A549 (cell line): ENCODE data around the gene PPM1L. TPM values are rescaled to one million over a fixed set of nuclear protein-coding genes. Genes with fewer than 3 reads are reported as not detected.

Experiments used
- ATAC-seq, 2 experiments: fragments of 200-7000 bp in 1 of 2; fragments of >200 bp in 1 of 2; cut with Nextera tagmentation in 1 of 2; cut with Tn5 transposase in 1 of 2; 3 replicates each; pipeline versions ENCODE4 v1.8.0 to v1.9.1; 2018 to 2020; ENCODE audit warnings: mild to moderate bottlenecking in 1 of 2, moderate library complexity in 1 of 2
- CTCF ChIA-PET: fragments of 300-600 bp; sonication (Branson Sonifier 250); formaldehyde crosslinking; extraction: SDS; loops from one replicate; lab custom pipeline; 2021; ENCODE audit warnings: antibody characterized with exemption, inconsistent platforms; lab: Yijun Ruan, JAX
- POLR2A ChIA-PET: fragments of 350-600 bp; formaldehyde crosslinking; extraction: SDS; loops from one replicate; lab custom pipeline; 2021; ENCODE audit warnings: antibody characterized with exemption, inconsistent platforms; lab: Yijun Ruan, JAX
- DNase-seq, 2 experiments: peaks; one replicate each; pipeline versions ENCODE4 v3.0.0 to v3.0.0-alpha.2; 2011 to 2016; ENCODE audit warnings: low read depth in 1 of 2, low spot score in 1 of 2
- FAIRE-seq: peaks from 2 replicates; lab custom pipeline; 2011; peaks lifted over from hg19 to GRCh38; lab: Jason Lieb, UNC
- H3K27ac ChIP-seq, 2 experiments: fragments of >200 bp; sonication (Bioruptor Twin); formaldehyde crosslinking; 3 replicates each; pipeline ENCODE4 v1.5.1; 2016 to 2017
- H3K4me1 ChIP-seq: fragments of >200 bp; sonication (Bioruptor Twin); formaldehyde crosslinking; 3 replicates; pipeline ENCODE4 v1.6.1; 2016
- H3K4me2 ChIP-seq: fragments of >200 bp; sonication (Bioruptor Twin); formaldehyde crosslinking; 3 replicates; pipeline ENCODE4 v1.6.1; 2016
- H3K4me3 ChIP-seq: fragments of >200 bp; sonication (Bioruptor Twin); formaldehyde crosslinking; 3 replicates; pipeline ENCODE4 v1.5.1; 2016
- H3K9me3 ChIP-seq: fragments of >200 bp; sonication (Bioruptor Twin); formaldehyde crosslinking; 3 replicates; pipeline ENCODE4 v1.6.1; 2016
- ATOH8 ChIP-seq: fragments of 250-450 bp; sonication (Bioruptor Pico); IDR thresholded peaks from 2 replicates; pipeline ENCODE4 v1.5.0; 2020; ENCODE audit warnings: low read depth, mild to moderate bottlenecking, moderate library complexity
- CEBPB ChIP-seq, 2 experiments: fragments of >200 bp in 1 of 2; sonication (Bioruptor Twin) in 1 of 2; formaldehyde crosslinking in 1 of 2; IDR thresholded peaks; 2 replicates each; pipeline ENCODE4 v1.6.1; 2012 to 2016
- CHD2 ChIP-seq: fragments of 150-350 bp; IDR thresholded peaks from 2 replicates; pipeline ENCODE4 v1.6.1; 2014; ENCODE audit warnings: low read length; ENCODE audit not compliant: partially characterized antibody
- EHF ChIP-seq: fragments of 250-450 bp; sonication (Bioruptor Pico); IDR thresholded peaks from 2 replicates; pipeline ENCODE4 v1.5.0; 2020; ENCODE audit warnings: mild to moderate bottlenecking
- ELK1 ChIP-seq: fragments of 150-350 bp; IDR thresholded peaks from 2 replicates; pipeline ENCODE4 v1.6.1; 2014; ENCODE audit warnings: low read depth, mild to moderate bottlenecking, low read length
- EP300 ChIP-seq, 2 experiments: fragments of >200 bp; sonication (Bioruptor Twin); formaldehyde crosslinking; IDR thresholded peaks; 2 replicates in 1 of 2; 3 replicates in 1 of 2; pipeline ENCODE4 v1.6.1; 2016 to 2017
- FOSB ChIP-seq: fragments of 250-450 bp; sonication (Bioruptor Pico); IDR thresholded peaks from 2 replicates; pipeline ENCODE4 v1.5.0; 2020; ENCODE audit warnings: mild to moderate bottlenecking, moderate library complexity
- FOXS1 ChIP-seq: fragments of 250-450 bp; sonication (Bioruptor Pico); IDR thresholded peaks from 2 replicates; pipeline ENCODE4 v1.5.0; 2020; ENCODE audit warnings: mild to moderate bottlenecking, moderate library complexity
- GATA3 ChIP-seq: IDR thresholded peaks from 2 replicates; pipeline ENCODE4 v1.6.1; 2012; ENCODE audit warnings: borderline replicate concordance
- HDAC2 ChIP-seq: fragments of 200-600 bp; sonication (generic); IDR thresholded peaks from 2 replicates; pipeline ENCODE4 v1.6.1; 2016
- HES2 ChIP-seq: fragments of >200 bp; sonication (Bioruptor Twin); formaldehyde crosslinking; IDR thresholded peaks from 2 replicates; pipeline ENCODE4 v1.6.1; 2016
- HOXB13 ChIP-seq: fragments of 250-450 bp; sonication (Bioruptor Pico); IDR thresholded peaks from 2 replicates; pipeline ENCODE4 v1.5.0; 2020; ENCODE audit warnings: low read depth, mild to moderate bottlenecking, moderate library complexity
- JUN ChIP-seq, 2 experiments: fragments of >200 bp; sonication (Bioruptor Twin); formaldehyde crosslinking; IDR thresholded peaks; 2 replicates in 1 of 2; 3 replicates in 1 of 2; pipeline ENCODE4 v1.6.1; 2016 to 2017
- MAFK ChIP-seq: fragments of 450-650 bp; IDR thresholded peaks from 2 replicates; pipeline ENCODE4 v1.6.1; 2014; ENCODE audit not compliant: partially characterized antibody
- MYC ChIP-seq: IDR thresholded peaks from 2 replicates; pipeline ENCODE4 v1.6.1; 2012; ENCODE audit warnings: mild to moderate bottlenecking, inconsistent platforms, low read length, improper control_type of control experiment, borderline replicate concordance
- POLR2A ChIP-seq: IDR thresholded peaks from 2 replicates; pipeline ENCODE4 v1.6.1; 2012; ENCODE audit warnings: mild to moderate bottlenecking, low read length
- POLR2AphosphoS2 ChIP-seq: conservative IDR thresholded peaks from 2 replicates; pipeline ENCODE4 v1.6.1; 2012; ENCODE audit warnings: low read length, improper control_type of control experiment, inconsistent platforms
- RAD21 ChIP-seq, 2 experiments: fragments of >200 bp in 1 of 2; sonication (Bioruptor Twin) in 1 of 2; formaldehyde crosslinking in 1 of 2; IDR thresholded peaks in 1 of 2; conservative IDR thresholded peaks in 1 of 2; 2 replicates in 1 of 2; 3 replicates in 1 of 2; pipeline ENCODE4 v1.6.1; 2012 to 2018; ENCODE audit warnings: inconsistent platforms in 1 of 2
- RCOR1 ChIP-seq: fragments of 150-350 bp; IDR thresholded peaks from 2 replicates; pipeline ENCODE4 v1.6.1; 2014; ENCODE audit warnings: antibody characterized with exemption, low read length, low read depth
- TFCP2L1 ChIP-seq: fragments of 250-450 bp; sonication (Bioruptor Pico); IDR thresholded peaks from 2 replicates; pipeline ENCODE4 v1.5.0; 2021; ENCODE audit warnings: mild to moderate bottlenecking
- USF2 ChIP-seq: fragments of 450-650 bp; IDR thresholded peaks from 2 replicates; pipeline ENCODE4 v1.6.1; 2014; ENCODE audit warnings: antibody characterized with exemption
- ZNF302 ChIP-seq: fragments of 250-450 bp; sonication (Bioruptor Pico); IDR thresholded peaks from 2 replicates; pipeline ENCODE4 v1.9.0; 2021; ENCODE audit warnings: inconsistent platforms, mild to moderate bottlenecking, moderate library complexity
- WGBS: methylation state at CpG from one replicate; pipeline ENCODE4 v1.1.6; 2017; ENCODE audit errors: missing lambda C conversion rate; 5-methylcytosine and 5-hydroxymethylcytosine counted together
- polyA plus RNA-seq, 4 experiments: library from polyadenylated mRNA; depleted of rRNA in 3 of 4; stranded (reverse); fragments of >200 nt; fragmentation: RNase III in 1 of 4; extraction: RNeasy Plus Mini Kit Qiagen cat#74134 plus additional on column Dnase treatment in 1 of 4; gene quantifications; 2 replicates in 3 of 4; 3 replicates in 1 of 4; pipeline ENCODE4 v1.2.3, GENCODE V29; 2011 to 2017

Gene PPM1L
- polyA plus RNA-seq, 2 of the 4 experiments (the other 2 are of a cell fraction): 0.27 to 0.45 TPM

- no peaks in the 10 kb centered on the region for H3K4me1 ChIP-seq
- FAIRE-seq (no peak), DNase-seq (no peak), ATAC-seq (no peak)
- POLR2A ChIA-PET: no interaction called here
- H3K9me3 ChIP-seq: peaks cover 15% of the 10 kb centered on the region
- H3K4me3 ChIP-seq: no peak overlapping the region
- no peak overlapping the region for H3K27ac ChIP-seq
- no peak overlapping the region for H3K4me2 ChIP-seq
- CTCF ChIA-PET: no interaction called here
- no peak for TF ChIP-seq CEBPB (IDR thresholded peaks at IDR 0.05)
- TF ChIP-seq POLR2A: no peak
- TF ChIP-seq ZNF302 (CRISPR knock-in tag): no peak
- TF ChIP-seq HES2: no peak
- TF ChIP-seq MAFK: no peak
- TF ChIP-seq HDAC2: no peak
- TF ChIP-seq MYC: no peak
- TF ChIP-seq ELK1: no peak
- no peak for TF ChIP-seq EHF (CRISPR knock-in tag)
- TF ChIP-seq CHD2: no peak
- TF ChIP-seq ATOH8 (CRISPR knock-in tag): no peak
- TF ChIP-seq TFCP2L1 (CRISPR knock-in tag): no peak
- no peak for TF ChIP-seq FOXS1
- no peak for TF ChIP-seq POLR2AphosphoS2
These were observed 264.2 kb downstream of the PPM1L start for GRCh38 chr3:161020256-161020655.

- no peak overlapping the region for H3K4me3 ChIP-seq
- H3K4me1 ChIP-seq: no peaks in the 10 kb centered on the region
- H3K27ac ChIP-seq: no peak overlapping the region
- ATAC-seq: no peak
- peaks cover 15% of the 10 kb centered on the region for H3K9me3 ChIP-seq
- no peak for TF ChIP-seq RAD21 (conservative IDR thresholded peaks at IDR 0.05 in 1 of 2, IDR thresholded peaks at IDR 0.05 in 1 of 2)
- TF ChIP-seq RCOR1: no peak
- TF ChIP-seq HOXB13 (CRISPR knock-in tag): no peak
- WGBS: 22% methylated on average over 1 of the region's 1 CpG
- DNase-seq: no peak
- POLR2A ChIA-PET: no interaction called here
- FAIRE-seq: no peak
- H3K4me2 ChIP-seq: no peak overlapping the region
- CTCF ChIA-PET: no interaction called here
These were observed 269.9 kb downstream of the PPM1L start for GRCh38 chr3:161025911-161026310.

- ChIA-PET POLR2A (no interaction called here), CTCF (no interaction called here)
- H3K4me1 ChIP-seq: no peaks in the 10 kb centered on the region
- ATAC-seq (no peak), DNase-seq (no peak), FAIRE-seq (no peak)
- H3K9me3 ChIP-seq: peaks cover 15% of the 10 kb centered on the region
- TF ChIP-seq ZNF302 (CRISPR knock-in tag): no peak
- TF ChIP-seq EP300 (IDR thresholded peaks at IDR 0.05): no peak
- no peak for TF ChIP-seq FOSB (CRISPR knock-in tag)
- TF ChIP-seq CHD2: no peak
- TF ChIP-seq HOXB13 (CRISPR knock-in tag): no peak
- TF ChIP-seq USF2: no peak
- TF ChIP-seq EHF (CRISPR knock-in tag): no peak
- no peak for TF ChIP-seq ELK1
- no peak for TF ChIP-seq JUN (IDR thresholded peaks at IDR 0.05)
- TF ChIP-seq GATA3: no peak
- no peak for TF ChIP-seq MAFK
- H3K4me2 ChIP-seq: no peak overlapping the region
- 34% methylated on average over 6 of the region's 6 CpGs for WGBS
- no peak overlapping the region for H3K4me3 ChIP-seq
- no peak overlapping the region for H3K27ac ChIP-seq
These were observed 270.8 kb downstream of the PPM1L start for GRCh38 chr3:161026612-161027510.
